H4 (cell line): ENCODE results near the gene KLHDC10. TPM values are rescaled to one million over a fixed set of nuclear protein-coding genes. Genes with fewer than 3 reads are reported as not detected.
"Not testable (repeated sequence)": the region's sequence is repeated elsewhere in the genome, so short reads cannot be mapped to it uniquely, and the experiment has no call there.

Experiments
- DNase-seq: peaks from one replicate; pipeline ENCODE4 v3.0.0-alpha.2; 2015; ENCODE audit warnings: low spot score
- total RNA-seq: library from RNA; depleted of rRNA; stranded (reverse); fragments of >200 nt; shearing (Covaris generic); gene quantifications from 2 replicates; pipeline ENCODE4 v1.2.3, GENCODE V29; 2014; rRNA removed

KLHDC10 gene, protein sequence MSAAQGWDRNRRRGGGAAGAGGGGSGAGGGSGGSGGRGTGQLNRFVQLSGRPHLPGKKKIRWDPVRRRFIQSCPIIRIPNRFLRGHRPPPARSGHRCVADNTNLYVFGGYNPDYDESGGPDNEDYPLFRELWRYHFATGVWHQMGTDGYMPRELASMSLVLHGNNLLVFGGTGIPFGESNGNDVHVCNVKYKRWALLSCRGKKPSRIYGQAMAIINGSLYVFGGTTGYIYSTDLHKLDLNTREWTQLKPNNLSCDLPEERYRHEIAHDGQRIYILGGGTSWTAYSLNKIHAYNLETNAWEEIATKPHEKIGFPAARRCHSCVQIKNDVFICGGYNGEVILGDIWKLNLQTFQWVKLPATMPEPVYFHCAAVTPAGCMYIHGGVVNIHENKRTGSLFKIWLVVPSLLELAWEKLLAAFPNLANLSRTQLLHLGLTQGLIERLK
- total RNA-seq: 13.5 and 15.5 TPM in 2 replicates

GRCh38 chr7:130069978-130070860, at the start of gene KLHDC10:
Gene KLHDC10, plus strand, starts transcription at chr7:130070534. Its CDS starts 110 bp downstream, at chr7:130070644.
- DNase-seq: peak; percentile 99

GRCh38 chr7:130021105-130021834, 49.1 kb upstream of the KLHDC10 start:
- no peak for DNase-seq

GRCh38 chr7:130022115-130022514, 48.2 kb upstream of the KLHDC10 start:
- no peak for DNase-seq

DNA sequence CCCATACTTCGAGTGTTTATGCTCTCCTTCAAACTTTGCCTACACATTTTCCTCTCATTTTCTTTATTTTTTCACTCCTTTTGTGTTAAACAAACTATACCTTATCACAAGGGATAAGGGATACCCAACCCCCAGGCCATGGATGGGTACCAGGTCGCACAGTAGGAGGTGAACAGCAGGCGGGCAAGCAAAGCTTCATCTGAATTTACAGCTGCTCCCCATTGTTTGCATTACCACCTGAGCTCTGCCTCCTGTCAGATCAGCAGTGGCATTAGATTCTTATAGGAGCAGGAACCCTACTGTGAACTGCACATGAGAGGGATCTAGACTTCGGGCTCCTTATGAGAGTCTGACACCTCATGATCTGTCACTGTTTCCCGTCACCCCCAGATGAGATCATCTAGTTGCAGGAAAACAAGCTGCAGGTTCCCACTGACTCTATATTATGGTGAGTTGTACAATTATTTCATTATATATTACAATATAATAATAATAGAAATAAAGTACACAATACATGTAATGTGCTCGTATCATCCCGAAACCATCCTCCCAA, 47.6 kb upstream of the KLHDC10 start:
- no peak for DNase-seq

- no peak for DNase-seq
Observed at GRCh38 chr7:130024390-130024789, 45.9 kb upstream of the KLHDC10 start.

DNA sequence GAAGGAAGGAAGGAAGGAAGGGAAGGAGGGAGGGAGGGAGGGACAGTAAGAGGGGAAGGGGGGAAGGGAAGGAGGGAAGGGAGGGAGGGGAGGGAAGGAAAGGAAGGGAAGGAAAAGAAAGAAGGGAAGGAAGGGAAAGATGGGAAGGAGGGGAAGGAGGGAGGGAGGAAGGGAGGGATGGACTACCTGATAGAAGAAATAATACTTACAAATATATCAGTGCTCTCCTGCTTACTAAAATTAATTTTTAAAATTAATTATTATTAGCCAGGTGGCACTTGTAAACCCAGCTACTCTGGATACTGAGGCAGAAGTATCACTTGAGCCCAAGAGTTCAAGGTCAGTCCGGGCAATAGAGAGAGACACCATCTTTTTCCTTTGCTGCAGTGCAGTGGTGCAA, 37.6 kb upstream of the KLHDC10 start:
- no peak for DNase-seq

- DNase-seq: no peak
Observed at GRCh38 chr7:130037703-130038102, 32.6 kb upstream of the KLHDC10 start.

GRCh38 chr7:130040576-130040975, 29.8 kb upstream of the KLHDC10 start:
- no peak for DNase-seq

GRCh38 chr7:130047831-130048230, 22.5 kb upstream of the KLHDC10 start:
- DNase-seq: no peak

DNA sequence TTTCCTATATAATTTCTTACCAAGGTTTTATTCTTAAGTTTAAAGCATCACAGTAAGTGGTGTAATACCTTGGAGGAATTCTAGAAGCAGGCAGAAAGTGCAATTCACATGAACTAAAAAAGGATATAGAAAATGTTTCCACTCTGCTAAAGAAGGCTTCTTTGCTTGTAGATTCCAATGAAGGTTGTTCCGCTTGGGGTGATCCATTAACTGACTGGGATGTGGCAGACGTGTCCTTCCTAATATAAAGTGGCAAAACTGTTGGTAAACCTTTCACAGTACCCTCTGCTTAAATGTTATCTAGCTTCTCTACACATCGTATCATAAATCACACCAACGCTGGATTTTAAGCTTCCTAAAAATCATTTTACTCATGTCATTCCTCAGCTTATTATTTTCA, 21.4 kb upstream of the KLHDC10 start:
- DNase-seq: no peak

DNA sequence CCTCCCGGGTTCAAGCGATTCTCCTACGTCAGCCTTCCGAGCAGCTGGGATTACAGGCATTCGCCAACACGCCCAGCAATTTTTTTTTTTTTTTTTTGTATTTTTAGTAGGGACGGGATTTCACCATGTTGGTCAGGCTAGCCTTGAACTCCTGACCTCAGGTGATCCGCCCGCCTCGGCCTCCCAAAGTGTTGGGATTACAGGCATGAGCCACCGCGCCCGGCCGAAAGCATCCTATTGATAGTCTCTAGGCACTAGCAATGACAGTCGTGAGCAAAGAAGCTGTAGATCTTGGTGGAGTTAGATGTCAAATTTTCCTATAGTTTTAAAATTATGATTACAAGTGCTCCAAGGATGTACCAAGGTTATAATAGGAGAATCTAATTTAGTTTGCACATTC, 18.1 kb upstream of the KLHDC10 start:
- DNase-seq: not testable (repeated sequence)

GRCh38 chr7:130055198-130055597, 15.1 kb upstream of the KLHDC10 start:
- not testable (repeated sequence) for DNase-seq

- no peak for DNase-seq
Observed at GRCh38 chr7:130062246-130062645, 8.1 kb upstream of the KLHDC10 start.

- no peak for DNase-seq
Observed at GRCh38 chr7:130063036-130063435, 7.3 kb upstream of the KLHDC10 start.

DNA sequence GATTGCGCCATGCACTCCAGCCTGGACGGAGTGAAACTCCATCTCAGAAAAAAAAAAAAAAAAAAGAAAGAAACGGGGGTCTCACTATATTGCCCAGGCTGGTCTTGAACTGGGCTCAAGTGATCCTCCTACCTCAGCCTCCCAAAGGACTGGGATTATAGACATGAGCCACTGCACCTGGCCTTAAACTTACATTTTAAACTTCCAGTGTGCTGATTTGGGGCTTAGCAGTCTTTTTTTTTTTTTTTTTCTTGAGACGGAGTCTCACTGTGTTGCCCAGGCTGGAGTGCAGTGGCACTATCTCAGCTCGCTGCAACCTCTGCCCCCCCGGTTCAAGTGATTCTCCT, 5.8 kb upstream of the KLHDC10 start:
- not testable (repeated sequence) for DNase-seq

DNA sequence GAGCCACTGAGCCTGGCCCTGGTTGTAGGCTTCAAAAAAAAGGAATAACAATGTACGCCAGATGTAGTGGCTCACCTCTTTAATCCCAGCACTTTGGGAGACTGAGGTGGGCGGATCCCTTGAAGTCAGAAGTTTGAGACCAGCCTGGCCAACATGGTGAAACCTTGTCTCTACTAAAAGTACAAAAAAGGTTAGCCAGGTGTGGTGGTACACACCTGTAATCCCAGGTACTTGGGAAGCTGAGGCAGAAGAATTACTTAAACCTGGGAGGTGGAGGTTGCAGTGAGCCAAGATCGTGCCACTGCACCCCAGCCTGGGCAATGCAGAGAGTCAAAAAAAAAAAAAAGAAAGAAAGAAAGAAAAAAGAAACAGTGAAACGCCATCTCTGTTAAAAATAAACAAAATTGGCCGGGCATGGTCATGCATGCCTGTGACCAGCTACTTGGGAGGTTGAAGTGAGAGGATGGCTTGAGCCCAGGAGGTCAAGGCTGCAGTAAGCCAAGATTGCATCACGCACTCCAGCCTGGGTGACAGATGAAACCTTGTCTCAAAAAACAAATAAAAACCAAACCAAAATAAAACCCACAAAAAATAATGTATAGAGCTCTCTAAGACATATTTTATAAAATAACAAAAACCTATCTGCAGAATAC, 4.7 kb upstream of the KLHDC10 start:
- DNase-seq: no peak

DNA sequence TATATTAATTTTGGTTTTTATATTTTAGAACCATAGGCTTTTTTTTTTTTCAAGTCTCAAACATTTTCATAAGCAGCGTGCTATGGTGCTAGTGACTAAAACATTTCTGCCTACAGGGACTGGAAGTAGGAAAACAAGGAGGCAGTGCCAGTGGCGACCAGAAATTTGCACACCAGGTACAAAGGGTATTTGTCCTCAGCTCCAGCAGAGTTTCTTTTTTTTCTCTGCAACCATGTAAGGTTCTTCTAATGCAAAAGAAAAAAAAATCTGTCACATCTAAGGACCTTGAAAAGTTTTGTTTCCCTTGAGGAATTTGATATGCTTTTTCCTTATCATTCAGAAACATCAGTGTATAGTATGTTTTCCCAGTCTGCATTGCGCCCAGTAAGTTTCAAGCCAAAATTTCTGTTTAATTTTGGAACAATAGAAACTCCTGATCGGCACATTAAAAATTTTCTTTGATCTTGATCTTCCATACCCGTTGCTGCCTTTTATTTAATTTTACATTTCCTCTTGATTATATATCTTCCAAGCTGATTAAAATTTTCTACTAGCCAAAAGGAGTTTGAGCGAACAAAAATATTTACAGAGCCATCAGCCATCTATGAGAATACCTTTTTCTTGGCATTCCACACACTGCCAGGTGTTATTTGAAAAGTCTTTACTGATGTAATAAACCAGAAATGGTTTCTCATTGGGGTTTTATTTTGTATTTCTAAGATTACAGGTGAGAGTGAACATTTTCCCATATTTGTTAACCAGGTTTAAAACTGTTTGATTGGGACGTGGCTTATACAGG, 956 bp upstream of the KLHDC10 start:
- DNase-seq: no peak

DNA sequence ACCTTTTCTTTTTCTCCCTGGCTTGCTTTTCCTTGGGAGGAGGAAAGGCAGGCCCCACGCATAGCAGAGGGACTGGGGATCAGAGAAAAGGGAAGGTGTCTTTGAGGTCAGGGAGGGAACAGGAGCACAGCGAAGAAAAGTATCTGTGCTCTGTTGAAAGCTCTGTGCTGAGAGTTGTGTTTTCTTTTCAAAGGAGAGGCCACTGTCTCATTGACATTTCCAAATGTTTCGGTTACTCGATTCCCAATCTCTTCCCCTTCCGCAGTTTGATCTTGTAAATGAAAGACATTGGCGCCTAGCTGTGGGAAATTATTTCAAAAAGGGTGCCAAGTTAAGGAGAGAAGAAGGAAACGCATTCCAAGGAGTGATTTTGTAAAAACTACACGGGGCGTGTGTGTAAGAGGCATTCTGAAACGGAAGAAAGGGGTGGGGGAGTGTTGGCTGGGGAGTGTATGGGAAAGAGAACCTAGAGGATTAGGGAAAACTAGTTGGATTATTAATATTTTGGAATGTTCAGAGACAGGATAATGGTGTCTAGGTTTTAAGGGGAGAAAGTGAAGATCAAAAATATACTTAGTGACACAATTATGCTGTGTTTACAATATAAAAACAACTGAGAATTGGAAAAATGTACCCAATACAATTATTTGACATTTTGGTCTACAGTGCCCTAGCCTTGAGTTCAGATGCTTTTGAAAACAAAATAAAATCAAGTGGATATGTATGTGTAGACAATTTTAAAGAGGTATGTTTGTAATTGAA, 708 bp downstream of the KLHDC10 start:
- DNase-seq: no peak
